ENCODE data around the gene ACAP3. TPM values are rescaled to one million over a fixed set of nuclear protein-coding genes. Genes with fewer than 3 reads are reported as not detected.

The ACAP3 gene
- total RNA-seq, 4 donors from 2014 or later, result 34.3 to 125 (median 69.6) TPM

- Histone ChIP-seq H3K36me3 (peaks cover 0 to 33% (median 7%) of the 10 kb centered on the region in 3 donors), H3K9me3 (no peaks in the 10 kb centered on the region), H3K4me1 (peaks cover 0 to 66% (median 41%) of the 10 kb centered on the region in 4 donors), H3K27me3 (no peaks in the 10 kb centered on the region), H3K4me3 (peak overlapping the region in 1 of 4 donors; percentile 97), H3K27ac (peak overlapping the region in 2 of 4 donors; percentile 87 to 92)
- TF ChIP-seq CTCF (IDR thresholded peaks at IDR 0.05), result no peak
- TF ChIP-seq POLR2A (IDR thresholded peaks at IDR 0.05), result no peak
- TF ChIP-seq EP300 (IDR thresholded peaks at IDR 0.05), result no peak
- 57 to 76% methylated on average over 5 to 8 of the region's 8 CpGs for WGBS, 2 donors
- no peak for DNase-seq (ENCODE audit: low spot score in 2 of 2)
Observed at GRCh38 chr1:1326075-1326605, 18.4 kb upstream of the ACAP3 start.

- peak overlapping the region; percentile 85 to 97 (median 90) for H3K4me3 ChIP-seq
- TF ChIP-seq POLR2A (IDR thresholded peaks at IDR 0.05) (no peak), EP300 (IDR thresholded peaks at IDR 0.05) (no peak), CTCF (IDR thresholded peaks at IDR 0.05) (no peak)
- H3K9me3 ChIP-seq, result no peaks in the 10 kb centered on the region
- peaks cover 0 to 38% (median 7%) of the 10 kb centered on the region in 3 donors for H3K36me3 ChIP-seq
- H3K27ac ChIP-seq, result peak overlapping the region; percentile 61 to 92 (median 88)
- 47 to 48% methylated on average over 9 to 10 of the region's 16 CpGs for WGBS, 2 donors
- H3K27me3 ChIP-seq, result no peaks in the 10 kb centered on the region
- H3K4me1 ChIP-seq, result peaks cover 0 to 66% (median 34%) of the 10 kb centered on the region in 4 donors
- no peak for DNase-seq (ENCODE audit: low spot score in 2 of 2)
Observed at GRCh38 chr1:1325288-1326074, 17.8 kb upstream of the ACAP3 start.

GRCh38 chr1:1324524-1325287 lies 17.0 kb upstream of the ACAP3 start, which contains the start of the genes CPTP and INTS11:
Gene CPTP (plus strand): TSS chr1:1324802. CDS start chr1:1326911, 2,109 bp downstream.
Gene INTS11 (minus strand): TSS chr1:1324660. CDS start chr1:1324608, 52 bp downstream.
- H3K9me3 ChIP-seq, result no peaks in the 10 kb centered on the region
- DNase-seq (ENCODE audit: low spot score in 2 of 2), result peak; percentile 83 to 87
- H3K27ac ChIP-seq, result peak within 1 kb of the TSS; percentile 61 to 92 (median 88)
- H3K4me1 ChIP-seq, result peaks cover 0 to 66% (median 30%) of the 10 kb centered on the region in 4 donors
- WGBS, 2 donors, result 0% methylated on average over 15 of the region's 84 CpGs; no CpG with 5 or more reads in 1 of the 2 donors
- H3K27me3 ChIP-seq, result no peaks in the 10 kb centered on the region
- H3K36me3 ChIP-seq, result peaks cover 0 to 46% (median 7%) of the 10 kb centered on the region in 3 donors
- peak within 1 kb of the TSS; percentile 85 to 97 (median 90) for H3K4me3 ChIP-seq
- TF ChIP-seq EP300 (IDR thresholded peaks at IDR 0.05), result peak; percentile 69 to 80
- TF ChIP-seq CTCF (IDR thresholded peaks at IDR 0.05), result peak in 1 of 5 experiments; percentile 38
- peak; percentile 12 to 64 for TF ChIP-seq POLR2A (IDR thresholded peaks at IDR 0.05)

- no peaks in the 10 kb centered on the region for H3K9me3 ChIP-seq
- peak overlapping the region; percentile 85 to 97 (median 90) for H3K4me3 ChIP-seq
- H3K4me1 ChIP-seq, result peaks cover 0 to 69% (median 29%) of the 10 kb centered on the region in 4 donors
- DNase-seq (ENCODE audit: low spot score in 2 of 2), result no peak
- WGBS, 2 donors, result 0 to 1% methylated on average over 16 to 25 of the region's 41 CpGs
- no peak for TF ChIP-seq CTCF (IDR thresholded peaks at IDR 0.05)
- no peak for TF ChIP-seq POLR2A (IDR thresholded peaks at IDR 0.05)
- TF ChIP-seq EP300 (IDR thresholded peaks at IDR 0.05), result no peak
- H3K27ac ChIP-seq, result peak overlapping the region; percentile 61 to 92 (median 88)
- H3K36me3 ChIP-seq, result peaks cover 0 to 47% (median 11%) of the 10 kb centered on the region in 3 donors
- H3K27me3 ChIP-seq, result no peaks in the 10 kb centered on the region
Observed at GRCh38 chr1:1324084-1324523, 16.4 kb upstream of the ACAP3 start.

Measured in tibial nerve (tissue), 4 donors.